H1 (cell line): Measurements from ENCODE around the gene MRPL36. TPM values are rescaled to one million over a fixed set of nuclear protein-coding genes. Genes with fewer than 3 reads are reported as not detected.

Experiments
- CTCF ChIA-PET: fragments of 300-600 bp; sonication (Branson Sonifier 250); formaldehyde crosslinking; loops from one replicate; lab custom pipeline; 2021; ENCODE audit not compliant: partially characterized antibody; lab: Charles Lee
- POLR2A ChIA-PET: fragments of 300-600 bp; sonication (Branson Sonifier 250); formaldehyde crosslinking; loops from one replicate; lab custom pipeline; 2021; ENCODE audit warnings: inconsistent platforms; ENCODE audit not compliant: partially characterized antibody; lab: Charles Lee
- DNase-seq, 2 experiments: peaks; one replicate each; pipeline versions ENCODE4 v3.0.0 to v3.0.0-alpha.2; 2010 to 2022; ENCODE audit warnings: low spot score in 2 of 2, low read depth in 1 of 2, mixed read lengths in 1 of 2
- FAIRE-seq: peaks from 2 replicates; lab custom pipeline; 2011; peaks lifted over from hg19 to GRCh38; lab: Jason Lieb, UNC
- H2AFZ ChIP-seq: 2 replicates; pipeline ENCODE4 v1.8.1; 2012; ENCODE audit warnings: low read length, inconsistent platforms
- H2AK5ac ChIP-seq: 2 replicates; pipeline ENCODE4 v1.6.1; 2013; ENCODE audit warnings: low read depth, low read length
- H2BK120ac ChIP-seq: replicated peaks from 2 replicates; pipeline ENCODE3; 2013; ENCODE audit warnings: low read depth, low read length, inconsistent platforms
- H2BK12ac ChIP-seq: 2 replicates; pipeline ENCODE4 v1.6.1; 2013; ENCODE audit warnings: low read depth, low read length
- H2BK15ac ChIP-seq: 2 replicates; pipeline ENCODE4 v1.6.1; 2013; ENCODE audit warnings: low read length
- H2BK20ac ChIP-seq: 2 replicates; pipeline ENCODE4 v1.6.1; 2013; ENCODE audit warnings: low read length
- H2BK5ac ChIP-seq: 2 replicates; pipeline ENCODE4 v1.6.1; 2013; ENCODE audit warnings: low read depth, low read length
- H3K14ac ChIP-seq: 2 replicates; pipeline ENCODE4 v1.6.1; 2013; ENCODE audit warnings: inconsistent platforms; ENCODE audit not compliant: insufficient read length
- H3K18ac ChIP-seq: 2 replicates; pipeline ENCODE4 v1.6.1; 2013; ENCODE audit warnings: low read length; ENCODE audit errors: extremely low read depth
- H3K23ac ChIP-seq: 2 replicates; pipeline ENCODE4 v1.6.1; 2013; ENCODE audit warnings: inconsistent platforms; ENCODE audit not compliant: insufficient read length
- H3K23me2 ChIP-seq: 2 replicates; pipeline ENCODE4 v1.6.1; 2013; ENCODE audit warnings: low read depth, low read length
- H3K27ac ChIP-seq: 2 replicates; pipeline ENCODE4 v1.6.1; 2011; ENCODE audit warnings: low read depth, low read length, inconsistent platforms
- H3K27me3 ChIP-seq, 4 experiments: replicated peaks in 1 of 4; 1 replicate in 1 of 4; 2 replicates in 3 of 4; pipeline versions ENCODE4 v1.6.1 to v1.8.1; 2011 to 2013; ENCODE audit warnings: low read length in 3 of 4, mild to moderate bottlenecking in 3 of 4, inconsistent platforms in 2 of 4, mixed read lengths in 2 of 4, moderate library complexity in 1 of 4; ENCODE audit not compliant: control insufficient read depth in 3 of 4, insufficient read depth in 3 of 4; ENCODE audit errors: extremely low read depth in 1 of 4
- H3K36me3 ChIP-seq, 4 experiments: 2 replicates each; pipeline versions ENCODE4 v1.6.1 to v1.8.1; 2011 to 2013; ENCODE audit warnings: mild to moderate bottlenecking in 4 of 4, low read length in 3 of 4, moderate library complexity in 2 of 4, control low read depth in 1 of 4, inconsistent platforms in 1 of 4; ENCODE audit not compliant: insufficient read depth in 4 of 4, control insufficient read depth in 2 of 4
- H3K4ac ChIP-seq: replicated peaks from 2 replicates; pipeline ENCODE3; 2013; ENCODE audit warnings: low read length, low read depth, mixed read lengths, inconsistent platforms; ENCODE audit not compliant: insufficient read length
- H3K4me1 ChIP-seq, 4 experiments: replicated peaks in 1 of 4; 1 replicate in 1 of 4; 2 replicates in 3 of 4; pipeline versions ENCODE4 v1.6.1 to v1.8.1; 2011 to 2013; ENCODE audit warnings: low read length in 3 of 4, inconsistent platforms in 2 of 4, mixed read lengths in 1 of 4; ENCODE audit not compliant: insufficient read depth in 4 of 4, control insufficient read depth in 3 of 4
- H3K4me2 ChIP-seq, 2 experiments: 2 replicates each; pipeline versions ENCODE4 v1.6.1 to v1.8.1; 2011 to 2013; ENCODE audit warnings: low read depth in 2 of 2, low read length in 2 of 2, control low read depth in 1 of 2, inconsistent platforms in 1 of 2, mild to moderate bottlenecking in 1 of 2; ENCODE audit not compliant: insufficient read depth in 1 of 2
- H3K4me3 ChIP-seq, 4 experiments: fragments of 200-600, 300-600 bp in 1 of 4; sonication (generic), shearing (Covaris generic), sonication (Bioruptor Twin) in 1 of 4; 2 replicates each; pipeline versions ENCODE4 v1.5.1 to v1.8.1; 2011 to 2016; ENCODE audit warnings: low read length in 4 of 4, low read depth in 3 of 4, control low read depth in 2 of 4, inconsistent platforms in 2 of 4, mild to moderate bottlenecking in 2 of 4, mixed read lengths in 1 of 4, moderate library complexity in 1 of 4; ENCODE audit not compliant: insufficient read depth in 2 of 4; ENCODE audit errors: extremely low read depth in 1 of 4
- H3K56ac ChIP-seq: replicated peaks from 2 replicates; pipeline ENCODE3; 2013; ENCODE audit warnings: low read depth, mild to moderate bottlenecking, mixed read lengths, low read length, inconsistent platforms; ENCODE audit not compliant: insufficient read length
- H3K79me1 ChIP-seq: 2 replicates; pipeline ENCODE4 v1.6.1; 2013; ENCODE audit warnings: low read depth, low read length, control low read depth
- H3K79me2 ChIP-seq, 2 experiments: 2 replicates each; pipeline versions ENCODE4 v1.6.1 to v1.8.1; 2012 to 2013; ENCODE audit warnings: low read length in 2 of 2, mild to moderate bottlenecking in 2 of 2, inconsistent platforms in 1 of 2; ENCODE audit not compliant: insufficient read depth in 2 of 2, control insufficient read depth in 1 of 2
- H3K9ac ChIP-seq, 4 experiments: replicated peaks in 1 of 4; 1 replicate in 1 of 4; 2 replicates in 3 of 4; pipeline versions ENCODE4 v1.6.1 to v1.8.1; 2011 to 2013; ENCODE audit warnings: low read depth in 3 of 4, low read length in 3 of 4, control low read depth in 2 of 4, mild to moderate bottlenecking in 2 of 4, moderate library complexity in 2 of 4, inconsistent platforms in 1 of 4; ENCODE audit errors: extremely low read depth in 1 of 4
- H3K9me3 ChIP-seq, 2 experiments: 2 replicates each; pipeline versions ENCODE4 v1.6.1 to v1.8.1; 2012 to 2013; ENCODE audit warnings: mild to moderate bottlenecking in 2 of 2, moderate library complexity in 2 of 2, control low read depth in 1 of 2, inconsistent platforms in 1 of 2, low read depth in 1 of 2, low read length in 1 of 2, mixed read lengths in 1 of 2; ENCODE audit not compliant: insufficient read depth in 2 of 2
- H4K20me1 ChIP-seq, 2 experiments: replicated peaks in 1 of 2; 2 replicates each; pipeline versions ENCODE3 to v1.8.1; 2011 to 2013; ENCODE audit warnings: inconsistent platforms in 2 of 2, low read length in 2 of 2, mild to moderate bottlenecking in 1 of 2; ENCODE audit not compliant: insufficient read depth in 2 of 2, control insufficient read depth in 1 of 2
- H4K5ac ChIP-seq: 2 replicates; pipeline ENCODE4 v1.6.1; 2013; ENCODE audit warnings: low read length, low read depth, mixed read lengths, inconsistent platforms; ENCODE audit not compliant: insufficient read length
- H4K8ac ChIP-seq: 2 replicates; pipeline ENCODE4 v1.8.0; 2013; ENCODE audit warnings: mild to moderate bottlenecking, moderate library complexity, low read length, inconsistent platforms; ENCODE audit not compliant: insufficient read depth; ENCODE audit errors: extremely low read depth
- H4K91ac ChIP-seq: replicated peaks from 2 replicates; pipeline ENCODE3; 2013; ENCODE audit warnings: low read length, mixed read lengths, inconsistent platforms; ENCODE audit not compliant: insufficient read length
- ASH2L ChIP-seq: fragments of 200-600, 300-600 bp; sonication (generic); IDR thresholded peaks from one replicate; pipeline ENCODE4 v1.7.1; 2017; ENCODE audit warnings: low read length
- EZH2 ChIP-seq: fragments of 200-600 bp; sonication (generic); IDR thresholded peaks from 2 replicates; pipeline ENCODE4 v1.7.1; 2012; ENCODE audit warnings: low read depth, mild to moderate bottlenecking, moderate library complexity, low read length, inconsistent platforms; ENCODE audit not compliant: severe bottlenecking
- SIN3A ChIP-seq, 2 experiments: IDR thresholded peaks in 1 of 2; conservative IDR thresholded peaks in 1 of 2; 2 replicates each; pipeline ENCODE4 v1.6.1; 2011 to 2012; ENCODE audit warnings: low read length in 2 of 2, improper control_type of control experiment in 1 of 2, low read depth in 1 of 2, mild to moderate bottlenecking in 1 of 2
- WGBS, 2 experiments: shearing (Covaris generic) in 1 of 2; methylation state at CpG; one replicate each; pipeline versions ENCODE4 v1.1.6 to v1.1.7; 2013 to 2015; ENCODE audit warnings: low lambda C conversion rate in 2 of 2, mixed read lengths in 2 of 2, inconsistent platforms in 1 of 2, low coverage in 1 of 2, missing lambda C conversion rate in 1 of 2; ENCODE audit not compliant: insufficient replicate concordance in 2 of 2, insufficient coverage in 1 of 2, insufficient read length in 1 of 2; ENCODE audit errors: extremely low coverage in 1 of 2, missing lambda C conversion rate in 1 of 2; 5-methylcytosine and 5-hydroxymethylcytosine counted together
- polyA plus RNA-seq, 7 experiments: library from polyadenylated mRNA; depleted of rRNA in 3 of 7; stranded (reverse) in 5 of 7; unstranded in 2 of 7; fragments of >200 nt in 5 of 7; fragments of 200-250 nt in 2 of 7; gene quantifications; 1 replicate in 5 of 7; 2 replicates in 1 of 7; 4 replicates in 1 of 7; pipeline versions ENCODE4 v1.2.1 to v1.2.3, GENCODE V29; 2011 to 2013; ENCODE audit warnings: missing spikeins in 2 of 7, mixed read lengths in 2 of 7
- total RNA-seq: library from RNA; stranded (reverse); fragmentation: NEBNext Ultra II Directional; extraction: Animal tissue kit (Norgen Biotek cat#: 25700); gene quantifications from 2 replicates; pipeline ENCODE4 v1.2.1, GENCODE V29; 2021

MRPL36 gene
- total and polyA plus RNA-seq, 2 of the 8 experiments (the other 6 are each of a cell fraction or from before 2014, with no cell fraction given) = 56.3 to 81.5 TPM

DNA sequence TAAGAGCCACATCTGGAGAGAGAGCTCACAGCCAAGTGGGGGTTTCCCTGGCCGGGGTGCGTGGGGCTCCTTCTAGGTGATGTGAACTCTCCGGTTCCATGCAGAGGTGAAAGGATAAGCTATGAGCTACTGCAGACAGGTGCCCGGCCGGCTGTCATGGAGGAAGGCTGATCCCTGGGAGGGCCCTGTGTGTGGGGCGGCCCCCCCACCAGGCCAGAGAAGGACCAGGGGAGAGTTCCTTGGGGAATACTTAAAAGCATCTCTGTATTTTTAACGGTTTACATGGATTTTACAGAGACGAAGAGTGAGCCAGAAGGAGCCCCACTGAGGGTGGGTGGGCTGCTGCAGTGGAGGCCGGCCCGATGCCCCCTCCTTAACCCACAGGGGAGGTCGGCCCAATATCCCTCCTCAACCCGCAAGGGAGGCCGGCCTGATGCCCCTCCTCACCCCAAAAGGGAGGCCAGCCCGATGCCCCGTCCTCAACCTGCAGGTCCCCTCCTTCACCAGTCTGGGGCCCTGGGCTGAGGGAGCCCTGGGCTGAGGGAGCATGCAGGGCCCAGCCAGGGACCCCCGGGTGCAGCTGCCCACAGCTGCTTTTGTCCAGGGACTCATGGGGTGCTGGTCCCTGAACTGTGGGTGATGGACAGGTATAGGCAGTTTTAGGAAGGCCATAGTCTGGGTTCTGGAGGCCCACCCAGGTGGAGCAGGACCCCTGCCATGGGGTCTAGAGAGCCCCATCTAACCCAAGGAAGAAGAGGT is 31.9 kb downstream of the MRPL36 start:
- no peak overlapping the region for H3K4me3 ChIP-seq
- no peak overlapping the region for H3K23ac ChIP-seq
- H2AFZ ChIP-seq = no peak overlapping the region
- H4K20me1 ChIP-seq = no peaks in the 10 kb centered on the region
- H3K14ac ChIP-seq = no peak overlapping the region
- no peak overlapping the region for H3K4ac ChIP-seq
- peaks cover 0 to 6% (median 0%) of the 10 kb centered on the region in 4 experiments; a peak in 5 of 7 replicates for H3K4me1 ChIP-seq
- no peaks in the 10 kb centered on the region for H3K9me3 ChIP-seq
- no peak overlapping the region for H3K9ac ChIP-seq
- DNase-seq (no peak), FAIRE-seq (no peak)
- no peaks in the 10 kb centered on the region for H3K36me3 ChIP-seq
- 90% methylated on average over 15 of the region's 16 CpGs; no CpG with 5 or more reads in 1 of the 2 experiments for WGBS, 2 experiments
- no peak overlapping the region for H3K18ac ChIP-seq
- no peak overlapping the region for H3K56ac ChIP-seq
- H4K91ac ChIP-seq = no peak overlapping the region
- no peak overlapping the region for H4K5ac ChIP-seq
- H3K79me2 ChIP-seq = no peaks in the 10 kb centered on the region
- no peak overlapping the region for H3K4me2 ChIP-seq
- no peaks in the 10 kb centered on the region for H3K79me1 ChIP-seq
- TF ChIP-seq SIN3A (conservative IDR thresholded peaks at IDR 0.05 in 1 of 2, IDR thresholded peaks at IDR 0.05 in 1 of 2; ENCODE audit: low read depth in 1 of 2, low read length in 2 of 2) = no peak
- TF ChIP-seq ASH2L = no peak
- no peak for TF ChIP-seq EZH2
- no peak overlapping the region for H2BK5ac ChIP-seq
- no peak overlapping the region for H2BK15ac ChIP-seq
- no peak overlapping the region for H2BK120ac ChIP-seq
- no peaks in the 10 kb centered on the region; a peak in 1 of 7 replicates for H3K27me3 ChIP-seq
- H3K27ac ChIP-seq = no peak overlapping the region
- no peak overlapping the region for H2BK20ac ChIP-seq
- H4K8ac ChIP-seq = no peak overlapping the region; the same call in 1 of the 2 replicates
- H3K23me2 ChIP-seq = no peaks in the 10 kb centered on the region
- CTCF ChIA-PET = interaction anchor here (1.7 kb wide), 1 partner anchor 18 kb away, joined by 3 read pairs; no protein-coding TSS in a partner anchor
- POLR2A ChIA-PET = interaction anchor here (1.2 to 1.6 kb wide), 2 partner anchors 33 to 35 kb away, joined by 3 to 5 read pairs; no protein-coding TSS in a partner anchor
- no peak overlapping the region for H2AK5ac ChIP-seq
- H2BK12ac ChIP-seq = no peak overlapping the region
